ENCODE data around the gene CFAP251. TPM values are rescaled to one million over a fixed set of nuclear protein-coding genes. Genes with fewer than 3 reads are reported as not detected.

CFAP251 gene
- total RNA-seq, 1 donor from 2014 or later = 2.8 TPM

- Mint-ChIP-seq H3K4me1 (ENCODE audit: low read depth, unreplicated experiment) (peaks cover 4% of the 10 kb centered on the region), H3K4me3 (ENCODE audit: unreplicated experiment) (no peak overlapping the region), H3K27me3 (ENCODE audit: unreplicated experiment) (no peaks in the 10 kb centered on the region), H3K9me3 (ENCODE audit: unreplicated experiment) (peaks cover 5% of the 10 kb centered on the region), H3K36me3 (ENCODE audit: unreplicated experiment) (no peaks in the 10 kb centered on the region), H3K27ac (ENCODE audit: unreplicated experiment) (no peak overlapping the region)
- TF ChIP-seq CTCF (IDR thresholded peaks at IDR 0.05; ENCODE audit: partially characterized antibody, unreplicated experiment) = no peak
- DNase-seq = no peak
Observed at GRCh38 chr12:121953695-121954094, 35.3 kb downstream of the CFAP251 start.

- Mint-ChIP-seq H3K9me3 (ENCODE audit: unreplicated experiment) (peaks cover 5% of the 10 kb centered on the region), H3K4me3 (ENCODE audit: unreplicated experiment) (no peak overlapping the region), H3K27me3 (ENCODE audit: unreplicated experiment) (no peaks in the 10 kb centered on the region), H3K27ac (ENCODE audit: unreplicated experiment) (peak overlapping the region; percentile 77), H3K4me1 (ENCODE audit: low read depth, unreplicated experiment) (peaks cover 4% of the 10 kb centered on the region), H3K36me3 (ENCODE audit: unreplicated experiment) (no peaks in the 10 kb centered on the region)
- peak; percentile 74 for TF ChIP-seq CTCF (IDR thresholded peaks at IDR 0.05; ENCODE audit: partially characterized antibody, unreplicated experiment)
- DNase-seq = no peak
Observed at GRCh38 chr12:121955258-121956237, 37.2 kb downstream of the CFAP251 start.

- no peak for DNase-seq
- H3K4me3 Mint-ChIP-seq (ENCODE audit: unreplicated experiment) = no peak overlapping the region
- peaks cover 5% of the 10 kb centered on the region for H3K9me3 Mint-ChIP-seq (ENCODE audit: unreplicated experiment)
- H3K36me3 Mint-ChIP-seq (ENCODE audit: unreplicated experiment) = peaks cover 3% of the 10 kb centered on the region
- no peak for TF ChIP-seq CTCF (IDR thresholded peaks at IDR 0.05; ENCODE audit: partially characterized antibody, unreplicated experiment)
- H3K27ac Mint-ChIP-seq (ENCODE audit: unreplicated experiment) = no peak overlapping the region
- no peaks in the 10 kb centered on the region for H3K27me3 Mint-ChIP-seq (ENCODE audit: unreplicated experiment)
- peaks cover 4% of the 10 kb centered on the region for H3K4me1 Mint-ChIP-seq (ENCODE audit: low read depth, unreplicated experiment)
Observed at GRCh38 chr12:121957861-121958515, 39.6 kb downstream of the CFAP251 start.

GRCh38 chr12:121958541-121959240, 40.3 kb downstream of the CFAP251 start:
- H3K4me1 Mint-ChIP-seq (ENCODE audit: low read depth, unreplicated experiment) = peaks cover 4% of the 10 kb centered on the region

More at GRCh38 chr12:121958541-121959240, 40.3 kb downstream of the CFAP251 start:
- Mint-ChIP-seq H3K27ac (ENCODE audit: unreplicated experiment) (no peak overlapping the region), H3K4me3 (ENCODE audit: unreplicated experiment) (no peak overlapping the region), H3K27me3 (ENCODE audit: unreplicated experiment) (no peaks in the 10 kb centered on the region), H3K36me3 (ENCODE audit: unreplicated experiment) (peaks cover 5% of the 10 kb centered on the region), H3K9me3 (ENCODE audit: unreplicated experiment) (peaks cover 5% of the 10 kb centered on the region)
- TF ChIP-seq CTCF (IDR thresholded peaks at IDR 0.05; ENCODE audit: partially characterized antibody, unreplicated experiment) = no peak
- no peak for DNase-seq
